NCI-H446 treated with DMSO at 0.1 percent for 48 hours (cell line): ENCODE measurements around the gene RAB4A.
"Not testable (repeated sequence)": the region's sequence is repeated elsewhere in the genome, so short reads cannot be mapped to it uniquely, and the experiment has no call there.

Source experiments
- DNase-seq: peaks from one replicate; lab custom pipeline; 2025; lab: John Stamatoyannopoulos, UW

RAB4A gene

DNA sequence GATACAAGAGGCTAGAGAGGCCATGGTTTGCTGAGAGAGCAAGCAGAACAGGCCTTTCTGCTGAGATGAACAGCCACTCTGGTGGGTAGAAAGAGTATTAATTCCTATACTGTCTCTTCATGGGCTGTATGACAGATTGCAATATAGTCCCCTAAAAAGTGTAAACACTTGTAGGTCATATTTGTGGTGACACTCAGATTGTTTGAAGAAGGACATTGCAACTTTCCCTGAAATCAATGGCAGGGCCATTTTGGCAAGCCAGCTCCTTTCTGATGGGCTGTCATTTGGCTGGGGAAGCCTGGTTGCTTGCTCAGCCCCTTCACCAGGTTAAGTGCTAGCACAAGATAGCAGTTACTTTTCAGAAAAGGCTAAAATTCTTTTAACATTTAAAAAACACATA is 27.5 kb downstream of the RAB4A start:
- no peak for DNase-seq

GRCh38 chr1:229298887-229299503 is 28.1 kb downstream of the RAB4A start:
- no peak for DNase-seq

- DNase-seq, result no peak
These were observed 29.3 kb downstream of the RAB4A start for GRCh38 chr1:229300099-229300757.

DNA sequence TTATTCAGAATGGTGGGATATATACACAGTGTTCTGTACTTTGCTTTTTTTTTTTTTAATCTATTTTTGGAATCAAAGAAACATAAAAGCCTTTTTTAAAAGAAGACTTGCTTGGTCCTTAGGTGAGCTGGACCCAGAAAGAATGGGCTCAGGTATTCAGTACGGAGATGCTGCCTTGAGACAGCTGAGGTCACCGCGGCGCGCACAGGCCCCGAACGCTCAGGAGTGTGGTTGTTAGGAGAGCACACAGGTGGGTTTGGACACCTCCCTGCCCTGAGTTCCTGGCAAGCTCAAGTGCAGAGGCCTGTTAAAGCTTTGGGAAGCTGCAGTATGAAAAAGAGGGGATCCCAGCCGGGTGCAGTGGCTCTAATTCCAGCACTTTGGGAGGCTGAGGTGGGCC is 31.8 kb downstream of the RAB4A start:
- no peak for DNase-seq

DNA sequence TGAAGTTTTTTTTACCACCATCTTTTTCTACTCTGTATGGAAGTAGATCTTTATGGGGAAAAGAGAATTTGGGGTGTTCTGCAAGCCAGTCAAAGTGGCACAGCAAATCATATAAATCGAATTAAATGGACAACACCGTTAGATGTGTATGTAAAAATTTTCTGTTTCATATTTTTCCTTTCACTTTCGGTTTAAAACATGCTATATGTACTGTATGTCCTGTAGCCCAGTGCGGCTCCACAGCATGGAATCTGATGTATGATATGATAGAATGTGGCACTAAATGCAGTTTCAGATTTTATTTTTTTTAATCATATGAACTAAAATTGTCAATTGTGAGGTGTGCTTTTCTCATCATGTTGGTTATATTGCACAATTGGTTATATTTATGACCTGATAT is 32.9 kb downstream of the RAB4A start:
- DNase-seq, result no peak

GRCh38 chr1:229305392-229305791 is 34.5 kb downstream of the RAB4A start:
- no peak for DNase-seq

GRCh38 chr1:229309074-229309473 is 38.2 kb downstream of the RAB4A start:
- DNase-seq, result no peak

DNA sequence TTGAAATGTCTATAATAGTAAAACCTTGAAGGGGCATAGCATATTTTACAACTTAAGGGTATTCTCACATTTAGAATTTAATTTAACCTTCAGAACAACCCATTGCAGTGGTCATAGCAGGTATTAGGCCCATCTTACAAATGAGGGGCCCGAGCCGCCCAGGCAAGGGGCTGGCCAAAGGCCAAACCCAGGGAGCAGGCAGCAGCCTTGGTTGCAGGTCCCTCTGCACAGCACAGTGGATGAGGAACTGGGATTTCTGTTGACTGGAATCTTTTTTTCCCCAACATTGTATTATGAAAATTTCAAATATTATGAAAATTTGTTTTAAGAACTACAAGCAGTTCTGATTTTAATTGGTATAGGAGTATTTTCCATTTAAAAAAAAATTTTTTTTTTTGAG is 38.8 kb downstream of the RAB4A start:
- DNase-seq, result no peak

DNA sequence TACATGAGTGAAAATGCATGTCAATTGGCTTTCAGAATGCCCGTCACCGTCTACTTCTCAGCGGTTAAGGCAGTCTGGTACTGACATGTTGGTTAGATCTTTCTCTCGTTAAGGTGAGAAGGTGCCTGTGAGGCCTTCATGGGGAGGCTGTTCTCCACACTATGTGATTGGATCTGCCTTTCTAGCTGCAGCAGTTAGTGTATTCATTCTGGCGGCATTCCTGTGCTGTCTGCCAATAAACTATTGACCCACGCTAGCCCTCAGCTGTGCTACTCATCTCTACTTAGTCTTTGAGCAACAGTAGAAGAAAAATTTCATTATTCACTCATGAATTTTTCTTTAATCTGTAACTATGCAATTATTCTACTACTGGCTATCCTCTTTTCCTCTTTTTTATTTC is 39.9 kb downstream of the RAB4A start:
- DNase-seq, result peak; percentile 4

- no peak for DNase-seq
These were observed 45.3 kb downstream of the RAB4A start for GRCh38 chr1:229316166-229316565.

DNA sequence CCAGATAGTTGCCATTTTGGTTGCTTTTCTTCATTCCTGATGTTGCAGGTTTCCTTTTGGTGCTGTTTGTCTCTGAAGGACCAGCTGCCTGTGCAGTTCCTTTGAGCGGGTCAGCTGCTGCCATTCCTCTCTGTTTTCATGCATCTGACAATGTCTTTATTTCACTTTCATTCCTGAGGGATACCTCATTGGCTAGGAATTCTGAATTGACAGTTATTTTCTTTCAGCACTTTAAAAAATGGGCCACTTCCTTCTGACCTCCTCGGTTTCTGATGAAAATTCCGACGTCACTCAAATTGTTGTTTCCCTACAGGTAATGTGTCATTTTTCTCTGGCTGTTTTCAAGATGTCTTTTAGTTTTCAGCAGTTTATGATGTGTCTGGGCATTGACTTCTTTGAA is 47.1 kb downstream of the RAB4A start:
- no peak for DNase-seq

- DNase-seq, result no peak
These were observed 48.6 kb downstream of the RAB4A start for GRCh38 chr1:229319487-229319886.

GRCh38 chr1:229323201-229323600 is 52.3 kb downstream of the RAB4A start:
- DNase-seq, result no peak

DNA sequence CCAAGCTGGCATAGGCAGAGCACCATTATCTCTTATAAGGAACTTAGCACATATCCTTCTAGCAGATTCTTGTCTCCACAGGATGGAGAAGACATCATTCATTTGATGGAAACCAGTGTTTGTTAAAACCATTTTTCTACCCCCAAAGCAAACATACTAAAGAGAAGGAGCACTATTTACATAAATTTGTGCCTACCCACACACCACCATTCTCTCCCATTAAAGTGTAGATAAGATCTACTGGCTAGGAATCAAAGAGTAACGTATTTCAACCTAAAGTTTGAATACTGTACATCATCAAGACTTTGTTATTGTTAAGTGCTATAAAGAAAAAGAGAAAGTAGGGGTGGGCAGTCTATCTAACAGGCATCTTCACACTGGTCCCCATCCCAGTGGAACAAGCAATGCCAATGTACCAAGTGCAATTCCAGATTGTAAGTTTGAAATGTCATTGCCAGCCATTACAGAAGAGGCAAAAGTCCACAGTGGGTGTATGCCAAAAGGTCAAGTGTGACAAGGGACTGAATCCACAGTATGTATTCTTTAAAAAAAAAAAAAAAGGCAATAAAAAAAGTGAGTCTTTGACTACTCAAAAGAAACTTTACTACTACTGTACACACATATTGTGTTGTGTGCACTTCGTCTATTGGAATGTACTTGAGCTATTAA is 53.1 kb downstream of the RAB4A start:
- no peak for DNase-seq

DNA sequence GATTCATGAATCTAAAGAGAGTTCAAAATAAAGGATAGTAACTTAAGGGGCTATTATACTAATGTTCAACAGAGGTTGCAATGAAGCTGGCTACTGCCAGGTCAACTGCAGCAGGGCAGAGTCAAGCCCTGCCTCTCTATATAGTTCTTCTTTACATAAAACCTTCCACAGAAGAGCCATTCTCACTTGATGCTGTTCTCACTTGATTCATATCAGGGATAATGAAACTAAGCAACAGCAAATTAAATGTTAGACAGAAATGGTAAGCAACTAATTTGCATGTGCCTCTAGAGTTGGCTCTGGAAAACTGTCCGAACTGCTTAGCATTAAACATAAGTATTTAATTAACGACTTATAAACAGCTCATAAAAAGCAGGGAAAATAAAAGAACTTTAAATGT is 54.5 kb downstream of the RAB4A start:
- no peak for DNase-seq

- DNase-seq, result no peak
These were observed 55.1 kb downstream of the RAB4A start for GRCh38 chr1:229325853-229326487.

DNA sequence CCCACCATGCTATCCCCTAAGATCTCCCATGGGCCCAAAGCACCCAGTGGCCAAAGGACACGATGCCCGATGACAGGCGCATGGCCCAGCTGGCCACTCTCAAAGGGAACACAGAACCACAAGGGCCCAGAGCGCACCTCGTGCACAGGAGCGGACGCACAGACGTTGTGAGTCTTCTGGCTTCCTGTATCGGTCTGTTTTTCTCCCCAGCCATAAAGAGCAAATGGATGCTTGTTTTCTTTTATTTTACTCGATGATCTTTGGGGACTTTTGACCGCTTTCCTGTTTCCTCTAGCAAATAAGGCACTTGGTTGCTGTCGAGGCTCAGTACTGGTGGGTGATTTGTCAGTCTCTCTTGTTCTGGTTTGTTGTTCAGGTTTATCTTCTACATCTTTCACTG is 55.7 kb downstream of the RAB4A start:
- DNase-seq, result no peak

GRCh38 chr1:229327765-229328164 is 56.9 kb downstream of the RAB4A start:
- DNase-seq, result not testable (repeated sequence)

- no peak for DNase-seq
These were observed 57.9 kb downstream of the RAB4A start for GRCh38 chr1:229328598-229329362.

DNA sequence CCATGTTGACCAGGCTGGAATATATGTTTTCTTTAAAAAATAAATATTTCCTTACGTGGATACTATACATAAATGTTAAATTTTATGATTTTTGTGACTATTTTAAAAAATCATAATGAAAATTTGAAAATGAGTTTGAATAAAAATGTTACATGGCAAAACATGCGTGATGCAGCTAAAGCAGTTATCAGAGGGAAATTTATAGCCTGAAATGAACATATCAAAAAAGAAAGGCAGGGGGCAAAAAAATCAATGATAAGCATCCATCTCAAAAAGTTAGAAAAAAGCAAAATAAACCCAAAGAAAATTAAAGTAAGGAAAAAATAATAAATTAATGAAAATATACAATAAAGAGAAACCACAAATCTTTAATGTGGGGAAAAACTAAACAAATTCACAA is 63.4 kb downstream of the RAB4A start:
- no peak for DNase-seq

DNA sequence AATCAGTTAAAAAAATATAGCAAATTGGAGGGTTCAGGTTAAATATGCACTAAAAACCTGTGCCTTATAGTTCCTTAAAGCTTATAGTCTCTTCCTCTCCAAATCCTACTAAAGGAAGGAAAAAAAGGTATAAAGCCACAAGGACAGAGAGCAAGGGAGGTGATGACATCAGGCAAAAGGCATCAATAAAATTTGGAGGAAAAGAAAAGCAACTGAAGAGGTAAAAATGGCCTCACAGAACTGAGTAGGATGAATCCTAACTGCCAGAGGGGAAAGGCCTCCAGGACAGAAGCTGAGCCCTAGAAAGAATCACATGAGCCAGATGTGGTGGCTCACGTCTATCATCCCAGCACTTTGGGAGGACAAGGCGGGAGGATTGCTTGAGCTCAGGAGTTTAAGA is 63.8 kb downstream of the RAB4A start:
- no peak for DNase-seq

- DNase-seq, result no peak
These were observed 65.4 kb downstream of the RAB4A start for GRCh38 chr1:229336345-229336744.
